HUES6 (cell line): ENCODE results near the gene BRD3.

Experiments
- H3K27ac ChIP-seq: 2 replicates; pipeline ENCODE4 v1.7.0; 2013; ENCODE audit warnings: low read depth, mild to moderate bottlenecking, low read length, inconsistent platforms
- H3K27me3 ChIP-seq: 2 replicates; pipeline ENCODE4 v1.6.1; 2013; ENCODE audit warnings: low read length; ENCODE audit not compliant: control insufficient read depth, insufficient read depth
- H3K36me3 ChIP-seq: 2 replicates; pipeline ENCODE4 v1.6.1; 2013; ENCODE audit warnings: low read length; ENCODE audit not compliant: control insufficient read depth, insufficient read depth
- H3K4me1 ChIP-seq: 2 replicates; pipeline ENCODE4 v1.6.1; 2013; ENCODE audit warnings: low read length; ENCODE audit not compliant: control insufficient read depth, insufficient read depth
- H3K4me3 ChIP-seq: 2 replicates; pipeline ENCODE4 v1.5.1; 2013; ENCODE audit warnings: low read depth, low read length
- H3K9ac ChIP-seq: one replicate; pipeline ENCODE4 v1.6.1; 2013; ENCODE audit warnings: mild to moderate bottlenecking, low read length
- H3K9me3 ChIP-seq: 2 replicates; pipeline ENCODE4 v1.6.1; 2013; ENCODE audit warnings: low read depth, low read length; ENCODE audit not compliant: control insufficient read depth, insufficient read depth

The BRD3 gene

DNA sequence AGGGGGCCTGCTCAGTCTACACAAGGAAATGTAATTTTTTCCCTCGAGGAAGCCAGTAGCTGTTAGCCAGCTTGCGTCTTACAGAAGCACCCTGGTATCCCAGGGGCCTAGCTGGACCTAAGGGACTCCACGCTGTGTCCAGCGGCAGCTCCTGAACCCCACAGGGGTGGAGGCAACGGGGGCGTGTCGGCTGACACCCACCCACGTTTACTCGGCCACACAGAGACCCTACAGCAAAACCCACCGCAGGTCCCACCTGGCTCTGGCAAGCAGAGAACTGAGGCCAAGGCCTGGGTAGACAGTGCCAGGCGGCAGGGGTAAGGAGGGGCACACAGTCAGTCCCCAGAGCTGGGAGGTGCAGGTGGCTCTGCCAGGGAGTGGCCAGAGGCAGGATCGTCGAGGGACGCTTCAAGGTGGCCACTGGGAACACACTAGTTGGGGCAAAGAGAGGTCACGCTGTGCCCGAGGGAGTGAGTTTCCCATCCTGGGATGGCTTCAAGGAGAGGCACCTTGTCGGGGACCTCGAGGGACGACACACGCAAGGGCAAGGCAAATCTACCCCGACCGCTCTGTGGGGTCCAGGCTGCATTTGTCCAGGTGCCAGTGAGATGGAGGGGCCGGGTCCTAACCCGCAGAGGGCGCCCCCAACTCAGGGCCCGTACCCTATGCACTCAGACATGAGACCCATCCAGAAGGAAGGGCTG lies 21.8 kb downstream of the BRD3 start:
- no peaks in the 10 kb centered on the region for H3K4me1 ChIP-seq
- H3K36me3 ChIP-seq = peaks cover 99% of the 10 kb centered on the region
- no peaks in the 10 kb centered on the region for H3K9me3 ChIP-seq
- no peak overlapping the region for H3K4me3 ChIP-seq
- no peaks in the 10 kb centered on the region for H3K27me3 ChIP-seq
- no peak overlapping the region for H3K27ac ChIP-seq
- no peak overlapping the region for H3K9ac ChIP-seq

DNA sequence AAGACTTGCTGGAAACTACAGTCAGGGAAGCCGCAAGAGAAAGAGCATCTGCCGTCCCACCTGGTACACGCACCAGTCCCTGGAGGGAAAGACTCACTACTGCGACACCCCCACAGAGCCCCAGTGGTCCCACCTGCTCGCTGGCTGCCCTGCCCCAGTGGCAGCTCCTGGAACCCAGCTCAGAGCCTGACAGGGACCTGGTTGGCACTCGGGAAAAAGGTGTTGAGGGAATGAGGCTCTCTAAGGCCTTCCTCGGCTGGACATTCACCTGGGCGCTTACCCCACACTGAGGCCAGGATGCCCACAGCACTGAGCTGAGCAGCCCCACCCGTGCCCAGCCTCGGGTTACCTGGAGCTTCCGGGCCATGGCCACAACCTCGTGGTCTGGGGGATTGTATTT lies 22.9 kb downstream of the BRD3 start:
- Histone ChIP-seq H3K27me3 (no peaks in the 10 kb centered on the region), H3K27ac (no peak overlapping the region), H3K4me1 (no peaks in the 10 kb centered on the region), H3K9ac (no peak overlapping the region), H3K9me3 (no peaks in the 10 kb centered on the region), H3K36me3 (peaks cover 98% of the 10 kb centered on the region), H3K4me3 (no peak overlapping the region)

DNA sequence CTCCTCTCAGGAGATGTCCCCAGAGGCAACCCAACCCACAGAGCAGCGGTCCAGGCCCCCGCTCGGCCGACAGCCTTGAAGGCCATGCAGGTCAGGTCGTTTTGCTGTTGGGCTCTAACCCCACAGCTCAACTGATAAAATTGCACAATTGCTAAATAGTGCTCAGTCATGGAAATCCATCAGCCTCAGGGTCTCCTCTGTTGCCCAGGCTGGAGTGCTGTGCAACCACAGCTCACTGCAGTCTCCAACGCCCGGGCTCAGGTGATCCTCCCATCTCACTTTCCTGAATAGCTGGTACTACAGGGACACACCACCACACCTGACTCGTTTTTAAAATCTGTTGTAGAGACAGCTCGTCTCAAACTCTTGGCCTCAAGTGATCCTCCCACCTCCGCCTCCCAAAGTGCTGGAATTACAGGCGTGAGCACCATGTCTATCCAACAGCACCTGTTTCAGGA lies 24.3 kb downstream of the BRD3 start:
- Histone ChIP-seq H3K36me3 (peaks cover 98% of the 10 kb centered on the region), H3K27me3 (no peaks in the 10 kb centered on the region), H3K9ac (no peak overlapping the region), H3K4me3 (no peak overlapping the region), H3K27ac (no peak overlapping the region), H3K9me3 (no peaks in the 10 kb centered on the region), H3K4me1 (no peaks in the 10 kb centered on the region)

DNA sequence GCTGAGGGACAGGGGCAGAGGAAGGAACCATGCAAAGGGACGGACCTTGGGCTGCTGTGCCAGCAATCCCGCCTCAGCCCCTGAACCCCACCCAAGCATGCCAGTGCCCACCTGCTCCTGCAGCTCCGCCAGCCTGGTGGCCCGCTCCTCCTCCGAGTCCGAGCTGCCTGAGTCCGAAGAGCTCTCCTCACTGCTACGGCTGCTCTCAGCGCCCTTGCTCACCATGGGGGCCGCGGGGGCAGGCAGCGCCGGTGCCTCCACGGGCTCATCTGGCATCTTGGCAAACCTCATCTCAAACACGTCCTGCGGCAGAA lies 26.2 kb downstream of the BRD3 start:
- no peak overlapping the region for H3K9ac ChIP-seq
- no peak overlapping the region for H3K27ac ChIP-seq
- H3K4me1 ChIP-seq = no peaks in the 10 kb centered on the region
- no peaks in the 10 kb centered on the region for H3K9me3 ChIP-seq
- no peaks in the 10 kb centered on the region for H3K27me3 ChIP-seq
- H3K36me3 ChIP-seq = peaks cover 92% of the 10 kb centered on the region
- H3K4me3 ChIP-seq = no peak overlapping the region

DNA sequence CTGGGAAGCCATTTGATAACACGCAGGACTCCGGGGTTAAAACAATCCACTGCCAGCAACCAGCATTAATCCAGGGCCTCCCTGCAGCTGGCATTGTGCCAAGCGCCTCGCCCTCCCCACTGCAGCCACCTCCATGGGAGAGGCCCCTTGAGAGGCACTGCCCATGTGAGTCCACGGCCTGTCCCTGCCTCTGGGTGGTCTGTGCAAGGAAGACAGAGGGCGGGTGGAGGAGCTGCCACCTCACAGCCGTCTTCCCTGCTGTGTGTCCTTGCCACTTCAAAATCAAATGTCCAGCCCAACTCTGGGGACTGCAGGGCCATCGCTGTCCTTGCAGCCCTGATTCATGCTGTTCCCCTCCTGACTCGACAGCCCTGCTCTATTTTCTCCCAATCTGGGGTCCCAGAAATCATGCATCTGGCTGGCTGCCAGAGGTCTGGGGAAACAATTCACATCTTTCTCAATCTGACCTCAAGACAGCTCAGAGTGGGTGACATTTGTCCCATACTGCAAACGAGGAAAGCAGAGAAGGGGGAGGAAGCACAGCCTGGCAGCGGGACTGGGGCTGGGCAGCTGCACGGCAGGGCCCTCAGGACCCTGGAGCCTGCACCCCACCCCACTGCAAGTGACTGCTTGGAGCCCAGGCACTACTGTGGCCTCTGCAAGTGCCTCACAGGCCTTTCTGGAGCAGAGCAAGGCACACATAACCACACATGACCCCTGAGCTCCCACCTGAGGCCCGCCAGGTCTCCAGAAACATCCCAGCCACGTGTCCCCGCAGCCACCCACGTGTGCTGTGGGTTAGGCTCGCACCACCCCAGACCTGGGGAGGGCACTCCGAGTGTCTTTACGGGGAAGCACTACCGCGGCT lies 26.8 kb downstream of the BRD3 start:
- Histone ChIP-seq H3K36me3 (peaks cover 91% of the 10 kb centered on the region), H3K9me3 (no peaks in the 10 kb centered on the region), H3K9ac (no peak overlapping the region), H3K4me3 (no peak overlapping the region), H3K27me3 (no peaks in the 10 kb centered on the region), H3K4me1 (no peaks in the 10 kb centered on the region), H3K27ac (no peak overlapping the region)

DNA sequence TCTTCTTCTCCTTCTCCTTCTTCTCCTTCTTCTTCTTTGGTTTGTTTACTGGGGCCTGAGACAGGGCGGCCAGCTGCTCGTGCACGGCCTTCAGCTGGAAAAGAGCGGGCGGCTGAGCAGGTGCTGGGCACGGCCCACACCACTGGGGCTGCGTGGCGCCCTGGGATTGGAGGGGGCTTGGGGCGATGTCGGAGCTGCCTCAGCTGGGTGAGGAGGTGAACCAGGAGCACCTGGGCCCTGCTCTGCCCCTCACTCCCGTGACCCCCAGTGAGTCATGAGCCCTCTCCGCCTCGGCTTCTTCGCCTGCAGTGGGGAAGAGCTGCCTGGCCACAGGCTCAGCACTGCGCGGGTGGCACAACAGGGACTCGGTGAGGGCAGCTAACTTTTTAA lies 27.7 kb downstream of the BRD3 start:
- Histone ChIP-seq H3K9ac (no peak overlapping the region), H3K4me1 (no peaks in the 10 kb centered on the region), H3K9me3 (no peaks in the 10 kb centered on the region), H3K4me3 (no peak overlapping the region), H3K36me3 (peaks cover 91% of the 10 kb centered on the region), H3K27ac (no peak overlapping the region), H3K27me3 (no peaks in the 10 kb centered on the region)

DNA sequence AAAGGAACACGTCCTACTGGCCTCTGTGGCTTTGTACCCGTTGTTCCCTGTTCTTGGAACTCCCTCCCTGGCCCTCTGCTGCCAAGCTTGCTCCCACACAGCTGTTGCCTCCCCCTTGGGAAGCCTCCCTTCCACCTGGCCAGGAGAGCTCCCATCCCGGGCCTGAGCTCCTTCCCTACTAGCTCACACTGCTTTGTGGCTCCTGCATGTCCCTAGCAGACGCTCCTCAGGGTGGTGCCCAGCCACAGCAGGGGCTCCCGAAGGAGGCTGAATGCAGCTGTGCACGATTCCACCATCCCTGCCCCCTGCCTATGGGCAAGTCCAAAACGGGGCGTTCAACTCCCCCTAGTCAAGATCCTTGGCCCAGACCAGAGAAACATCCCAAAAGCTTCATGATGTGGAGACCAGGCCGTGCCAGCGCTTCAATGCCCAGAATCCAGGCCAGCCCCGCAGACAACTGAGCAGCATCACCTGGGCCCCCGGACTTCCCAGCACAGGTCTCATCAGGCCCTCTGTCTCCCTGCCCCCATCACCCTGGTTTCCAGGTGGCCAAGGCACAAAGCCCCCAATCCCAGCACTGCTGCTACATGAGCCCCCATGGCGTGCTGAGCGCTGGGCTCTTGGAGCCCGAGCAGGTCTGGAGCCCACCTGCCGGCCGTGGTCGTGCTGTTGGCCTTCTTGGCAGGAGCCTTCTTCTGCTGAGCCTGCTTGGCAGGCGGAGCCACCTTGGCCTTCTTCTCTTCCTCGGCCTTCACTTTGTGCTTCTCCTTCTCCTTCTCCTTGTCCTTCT lies 28.2 kb downstream of the BRD3 start:
- H3K27ac ChIP-seq = no peak overlapping the region
- no peaks in the 10 kb centered on the region for H3K9me3 ChIP-seq
- H3K36me3 ChIP-seq = peaks cover 91% of the 10 kb centered on the region
- H3K27me3 ChIP-seq = no peaks in the 10 kb centered on the region
- no peak overlapping the region for H3K9ac ChIP-seq
- no peaks in the 10 kb centered on the region for H3K4me1 ChIP-seq
- H3K4me3 ChIP-seq = no peak overlapping the region

DNA sequence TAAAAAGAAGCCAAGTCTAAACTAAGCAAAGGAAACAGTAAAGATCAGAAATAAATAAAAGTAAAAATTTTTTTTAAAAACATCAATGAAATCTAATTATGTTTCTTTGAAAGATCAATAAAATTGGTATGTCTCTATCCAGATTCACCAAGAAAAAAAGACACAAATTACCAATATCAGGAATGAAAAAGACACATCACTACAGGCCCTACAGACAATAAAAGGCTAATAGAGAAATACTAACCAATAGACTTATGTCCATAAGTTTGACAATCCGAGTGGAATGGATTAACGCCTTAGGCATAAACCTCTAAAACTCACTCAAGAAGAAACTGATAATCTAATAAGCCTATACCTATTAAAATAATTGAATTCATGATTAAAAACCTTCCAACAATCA lies 30.2 kb downstream of the BRD3 start:
- Histone ChIP-seq H3K9me3 (no peaks in the 10 kb centered on the region), H3K27me3 (no peaks in the 10 kb centered on the region), H3K9ac (no peak overlapping the region), H3K4me3 (no peak overlapping the region), H3K4me1 (no peaks in the 10 kb centered on the region), H3K27ac (no peak overlapping the region), H3K36me3 (peaks cover 90% of the 10 kb centered on the region)

DNA sequence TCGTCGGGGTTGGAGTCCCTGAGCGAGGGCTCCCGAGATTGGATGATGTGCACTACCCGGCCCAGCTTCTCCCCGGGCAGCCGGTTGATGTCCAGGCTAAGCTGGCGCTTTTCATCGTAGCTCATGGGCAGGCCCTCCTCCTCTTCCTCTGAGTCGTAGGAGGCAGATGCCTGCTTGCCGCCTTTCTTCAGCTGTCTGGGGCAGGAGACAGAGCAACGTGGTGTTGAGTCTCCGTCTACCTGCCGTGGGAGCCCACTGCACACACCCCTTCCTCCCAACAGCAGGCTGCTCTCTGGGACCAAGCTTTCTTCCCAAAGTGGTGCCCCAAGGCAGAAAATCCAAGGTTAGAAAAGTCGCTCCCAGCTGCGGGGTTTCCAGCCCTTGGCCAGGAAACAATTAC lies 31.7 kb downstream of the BRD3 start:
- H3K36me3 ChIP-seq = peaks cover 90% of the 10 kb centered on the region
- H3K27ac ChIP-seq = no peak overlapping the region
- no peaks in the 10 kb centered on the region for H3K27me3 ChIP-seq
- no peak overlapping the region for H3K4me3 ChIP-seq
- H3K4me1 ChIP-seq = no peaks in the 10 kb centered on the region
- no peak overlapping the region for H3K9ac ChIP-seq
- no peaks in the 10 kb centered on the region for H3K9me3 ChIP-seq

DNA sequence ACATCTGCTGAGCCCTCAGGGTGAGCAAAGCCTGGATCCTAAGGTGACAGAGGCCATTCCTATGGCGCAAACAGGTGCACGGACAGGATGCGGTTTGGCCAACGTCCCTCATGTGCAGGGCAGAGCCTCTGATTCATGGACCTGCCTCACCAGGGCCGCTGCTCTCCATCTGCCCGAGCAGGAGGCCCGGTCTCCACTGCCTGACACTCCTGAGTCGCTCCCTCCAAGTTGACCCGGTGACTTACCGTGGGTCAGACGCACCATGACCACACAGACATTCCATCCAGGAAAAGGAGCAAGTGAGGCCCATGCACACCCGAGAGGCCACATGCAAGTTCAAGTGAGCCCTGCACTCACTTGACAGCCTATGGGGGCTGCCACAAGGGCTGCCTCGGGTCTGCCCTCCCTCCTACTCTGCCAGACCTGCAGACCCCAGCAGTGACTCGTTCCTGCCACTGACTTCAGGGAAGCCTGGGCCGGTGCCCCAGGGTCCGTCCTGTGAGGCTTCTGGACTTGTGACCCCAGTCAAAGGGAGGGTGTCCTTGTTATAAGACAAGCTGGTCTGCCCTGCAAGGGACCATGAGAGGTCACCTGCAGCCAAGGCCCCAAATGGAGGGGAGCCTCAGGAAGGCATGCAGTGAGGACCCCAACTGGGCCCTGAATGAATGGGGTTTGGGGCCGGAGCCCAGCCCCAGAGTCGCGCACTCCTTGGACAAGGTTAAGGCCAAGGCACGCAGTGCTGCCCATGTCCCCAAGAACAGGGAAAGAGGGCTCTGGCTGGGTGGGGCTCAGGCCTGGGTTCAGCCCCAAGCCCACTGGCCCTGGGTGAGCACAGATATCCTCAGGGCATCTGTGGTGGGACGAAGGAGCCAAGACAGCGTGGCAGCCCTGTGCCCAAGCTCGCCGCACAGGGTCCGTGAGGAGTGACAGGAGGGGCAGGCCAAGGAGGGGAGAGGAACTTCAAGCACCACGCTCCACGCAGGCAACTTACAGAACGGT lies 32.5 kb downstream of the BRD3 start:
- H3K4me1 ChIP-seq = no peaks in the 10 kb centered on the region
- H3K27me3 ChIP-seq = no peaks in the 10 kb centered on the region
- H3K4me3 ChIP-seq = no peak overlapping the region
- H3K27ac ChIP-seq = no peak overlapping the region
- H3K9ac ChIP-seq = no peak overlapping the region
- no peaks in the 10 kb centered on the region for H3K9me3 ChIP-seq
- peaks cover 90% of the 10 kb centered on the region for H3K36me3 ChIP-seq
